Fibroblast of upper back skin (primary cell): Measurements from ENCODE around the gene PGAP3.

ENCODE experiments used
- DNase-seq: peaks from one replicate; pipeline ENCODE4 v3.0.0-alpha.2; 2013

Gene PGAP3

GRCh38 chr17:39633570-39634183 is 54.2 kb downstream of the PGAP3 start:
- no peak for DNase-seq

- DNase-seq = no peak
Observed at GRCh38 chr17:39632153-39632941, 55.5 kb downstream of the PGAP3 start.

- no peak for DNase-seq
Observed at GRCh38 chr17:39631403-39631802, 56.5 kb downstream of the PGAP3 start.

- no peak for DNase-seq
Observed at GRCh38 chr17:39629898-39630297, 58.0 kb downstream of the PGAP3 start.

GRCh38 chr17:39629494-39629880 is 58.4 kb downstream of the PGAP3 start:
- no peak for DNase-seq

GRCh38 chr17:39628655-39629493 is 59.0 kb downstream of the PGAP3 start:
- no peak for DNase-seq

GRCh38 chr17:39627712-39628516 is 59.9 kb downstream of the PGAP3 start:
- DNase-seq = no peak

- DNase-seq = no peak
Observed at GRCh38 chr17:39627047-39627711, 60.7 kb downstream of the PGAP3 start.

- DNase-seq = no peak
Observed at GRCh38 chr17:39626171-39627046, 61.4 kb downstream of the PGAP3 start, which contains the start of gene PPP1R1B. Gene PPP1R1B, plus strand, starts transcription at chr17:39626952. Its CDS starts 441 bp downstream, at chr17:39627393.

- no peak for DNase-seq
Observed at GRCh38 chr17:39625198-39625785, 62.6 kb downstream of the PGAP3 start.

- no peak for DNase-seq
Observed at GRCh38 chr17:39624313-39624712, 63.5 kb downstream of the PGAP3 start.

- peak; percentile 46 for DNase-seq
Observed at GRCh38 chr17:39623356-39623950, 64.4 kb downstream of the PGAP3 start.

GRCh38 chr17:39622380-39623006 is 65.4 kb downstream of the PGAP3 start:
- no peak for DNase-seq

- DNase-seq = peak; percentile 74
Observed at GRCh38 chr17:39621523-39622379, 66.1 kb downstream of the PGAP3 start.
